GM15510 (cell line): Measurements from ENCODE around the gene SCNM1.

Experiments used
- POLR2A ChIP-seq: IDR thresholded peaks from 3 replicates; pipeline ENCODE4 v1.6.1; 2011; ENCODE audit warnings: borderline replicate concordance; ENCODE audit not compliant: insufficient read length; ENCODE audit errors: extremely low read depth

SCNM1 gene

GRCh38 chr1:151175041-151175741 lies 9.2 kb downstream of the SCNM1 start:
- TF ChIP-seq POLR2A: no peak

DNA sequence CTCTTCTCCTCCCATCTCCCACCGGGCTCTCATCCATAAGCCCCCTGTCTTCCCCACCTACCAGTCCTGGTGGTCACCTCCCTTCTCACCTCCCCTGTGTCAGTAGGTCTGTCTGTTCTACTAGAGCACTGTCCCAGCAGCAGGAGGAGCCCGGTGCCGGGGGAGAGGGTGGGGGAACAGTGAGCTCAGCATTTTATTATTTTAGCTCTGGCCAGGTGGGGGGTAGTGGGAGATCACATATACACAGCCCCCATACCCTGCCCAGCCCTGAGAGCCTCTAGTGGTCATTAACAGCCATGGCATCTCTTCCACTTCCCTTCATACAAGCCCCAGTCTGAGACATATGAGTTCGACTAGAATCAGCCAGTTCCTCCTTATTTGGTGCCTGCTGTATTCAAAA lies 9.9 kb downstream of the SCNM1 start, which contains the start of gene TMOD4:
TMOD4 (minus strand) TSS at position 119 of the 400 bp plus-strand sequence. CDS start 1,106 bp downstream, outside the sequence.
- no peak for TF ChIP-seq POLR2A

- no peak for TF ChIP-seq POLR2A
Measured at GRCh38 chr1:151176514-151177045, 10.6 kb downstream of the SCNM1 start.

DNA sequence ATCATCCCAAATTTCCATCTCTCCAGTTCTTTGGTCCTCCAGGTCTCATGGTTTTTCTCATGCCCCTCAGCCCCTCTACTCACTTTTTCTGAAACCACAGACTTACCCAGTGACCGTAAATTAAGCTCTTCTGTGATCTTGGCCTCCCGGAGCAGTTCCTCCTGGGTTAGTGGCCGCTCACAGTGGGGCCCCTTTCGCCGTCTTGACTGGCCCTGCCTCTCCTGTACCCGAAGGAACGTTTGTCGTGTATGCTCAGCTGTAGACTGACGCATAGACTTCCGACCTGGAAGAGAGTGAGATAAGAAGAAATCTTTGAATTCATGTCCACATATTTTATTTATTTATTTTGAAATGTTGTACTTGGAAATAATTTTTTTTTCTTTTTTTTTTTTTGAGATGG lies 18.3 kb downstream of the SCNM1 start:
- TF ChIP-seq POLR2A: no peak

- no peak for TF ChIP-seq POLR2A
Measured at GRCh38 chr1:151187205-151187604, 21.3 kb downstream of the SCNM1 start.

DNA sequence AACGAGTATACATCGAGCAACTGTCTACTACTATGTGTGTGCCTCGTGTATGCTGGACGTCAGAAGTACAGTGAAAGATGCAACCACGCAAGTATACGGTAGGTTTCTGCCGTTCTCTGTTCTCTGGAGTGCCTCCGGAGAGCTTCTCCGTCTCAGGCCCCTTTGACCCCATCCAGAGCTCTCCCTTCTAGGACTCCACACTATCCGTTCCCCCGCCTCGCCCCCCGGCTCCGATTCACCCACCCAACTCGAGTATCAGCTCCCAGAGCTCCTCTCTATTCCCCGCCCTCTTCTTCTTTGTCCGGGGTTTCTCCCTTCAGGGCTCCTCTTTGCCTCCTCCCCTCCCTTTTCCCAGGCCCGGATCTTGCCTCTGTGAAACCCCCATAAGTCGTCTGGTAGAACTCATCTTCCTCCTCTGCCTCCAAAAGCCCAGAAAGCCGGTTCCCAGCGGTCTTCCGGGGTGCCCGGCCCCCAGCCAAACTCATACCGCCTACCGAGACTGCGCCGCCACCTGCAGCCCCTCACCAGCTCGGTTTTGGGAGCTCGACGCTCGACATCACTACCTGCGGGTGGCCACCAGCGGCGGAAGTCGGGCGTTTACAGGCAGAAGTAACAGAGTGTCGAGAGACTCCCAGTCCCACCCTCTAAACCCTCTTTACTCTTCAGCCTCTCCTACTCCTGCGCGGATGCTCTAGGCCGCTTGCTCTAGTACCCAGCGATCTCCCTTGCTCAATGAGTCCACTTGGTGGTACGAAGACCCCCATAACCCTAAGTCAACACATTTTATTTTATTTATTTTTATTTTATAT lies 23.9 kb downstream of the SCNM1 start, which contains the start of gene VPS72:
VPS72 (minus strand) TSS at position 561 of the 809 bp plus-strand sequence; CDS start at position 485, 76 bp downstream.
- TF ChIP-seq POLR2A: peak; percentile 89

- TF ChIP-seq POLR2A: no peak
Measured at GRCh38 chr1:151192047-151192446, 26.1 kb downstream of the SCNM1 start.

DNA sequence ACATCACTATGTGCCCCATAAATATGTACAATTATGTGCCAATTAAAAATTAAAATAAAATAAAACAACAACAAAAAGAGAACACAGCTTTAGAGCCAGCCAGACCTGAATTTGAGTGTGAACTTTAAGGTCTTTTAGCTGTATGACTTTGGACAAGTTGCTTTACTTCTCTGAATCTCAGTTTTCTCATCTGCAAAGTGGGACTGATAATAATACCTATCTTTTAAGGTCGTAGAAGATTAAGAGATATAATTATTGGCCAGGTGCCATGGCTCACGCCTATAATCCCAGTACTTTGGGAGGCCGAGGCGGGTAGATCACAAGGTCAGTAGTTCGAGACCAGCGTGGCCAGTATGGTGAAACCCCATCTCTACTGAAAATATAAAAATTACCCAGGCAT lies 27.4 kb downstream of the SCNM1 start:
- TF ChIP-seq POLR2A: no peak

- no peak for TF ChIP-seq POLR2A
Measured at GRCh38 chr1:151193856-151194255, 27.9 kb downstream of the SCNM1 start.

DNA sequence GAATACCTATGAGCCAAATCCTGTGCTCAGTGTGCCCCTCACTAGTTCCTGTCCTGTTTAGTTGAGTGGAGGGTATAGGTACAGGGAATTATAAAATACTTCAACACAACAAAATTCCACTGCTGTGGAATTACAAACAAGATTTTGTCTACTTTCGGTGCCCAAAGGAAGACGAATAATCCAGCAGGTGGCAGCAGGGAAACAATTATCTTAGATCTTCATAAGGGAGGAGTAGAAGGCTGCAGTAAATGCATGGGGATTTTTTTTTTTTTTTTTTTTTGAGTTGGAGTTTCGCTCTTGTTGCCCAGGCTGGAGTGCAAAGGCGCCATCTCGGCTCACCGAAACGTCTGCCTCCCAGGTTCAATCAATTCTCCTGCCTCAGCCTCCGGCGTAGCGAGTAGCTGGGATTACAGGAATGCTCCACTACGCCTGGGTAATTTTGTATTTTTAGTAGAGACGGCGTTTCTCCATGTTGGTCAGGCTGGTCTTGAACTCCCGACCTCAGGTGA lies 30.4 kb downstream of the SCNM1 start:
- no peak for TF ChIP-seq POLR2A

GRCh38 chr1:151197863-151198253 lies 31.9 kb downstream of the SCNM1 start:
- TF ChIP-seq POLR2A: no peak

GRCh38 chr1:151198254-151199127 lies 32.5 kb downstream of the SCNM1 start, which contains the start of gene PIP5K1A:
Gene PIP5K1A, plus strand, starts transcription at chr1:151198552. Its CDS starts 445 bp downstream, at chr1:151198997.
- TF ChIP-seq POLR2A: peak; percentile 72

GRCh38 chr1:151199873-151200581 lies 34.1 kb downstream of the SCNM1 start:
- no peak for TF ChIP-seq POLR2A

DNA sequence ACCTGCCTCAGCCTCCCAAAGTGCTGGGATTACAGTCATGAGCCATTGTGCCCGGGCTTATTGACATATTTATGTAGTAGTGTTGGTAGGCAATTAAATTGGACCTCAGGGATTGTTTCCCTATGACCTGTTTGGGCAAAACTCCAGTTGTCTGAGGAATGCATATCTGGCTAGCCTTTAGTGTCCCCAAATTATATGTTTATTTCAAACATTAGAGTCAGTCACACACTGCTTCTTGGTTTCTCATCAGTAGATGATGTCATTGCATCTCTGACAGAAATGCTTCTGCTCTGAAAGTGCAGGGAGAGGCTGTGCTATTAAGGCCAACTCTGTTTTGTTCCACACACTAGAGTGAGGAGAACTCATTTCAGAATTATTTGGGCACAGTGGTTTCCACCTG lies 44.9 kb downstream of the SCNM1 start:
- TF ChIP-seq POLR2A: no peak

- TF ChIP-seq POLR2A: no peak
Measured at GRCh38 chr1:151211972-151212705, 46.2 kb downstream of the SCNM1 start.
